Hematopoietic multipotent progenitor cell (in vitro differentiated cells): ENCODE results near the gene KIF21A. TPM values are rescaled to one million over a fixed set of nuclear protein-coding genes. Genes with fewer than 3 reads are reported as not detected.
A peak's percentile ranks its signal among the peaks of the same experiment; 100 is the strongest.

Source experiments
- DNase-seq, 3 donors: peaks; one replicate each; pipeline ENCODE4 v3.0.0-alpha.2; 2011 to 2015; ENCODE audit warnings: low read depth in 2 of 3, low spot score in 2 of 3
- total RNA-seq: library from RNA; depleted of rRNA; stranded (reverse); fragments of >200 nt; gene quantifications from one replicate; pipeline ENCODE4 v1.2.3, GENCODE V29; 2012

The KIF21A gene
- total RNA-seq, 1 donor = 1.3 TPM

DNA sequence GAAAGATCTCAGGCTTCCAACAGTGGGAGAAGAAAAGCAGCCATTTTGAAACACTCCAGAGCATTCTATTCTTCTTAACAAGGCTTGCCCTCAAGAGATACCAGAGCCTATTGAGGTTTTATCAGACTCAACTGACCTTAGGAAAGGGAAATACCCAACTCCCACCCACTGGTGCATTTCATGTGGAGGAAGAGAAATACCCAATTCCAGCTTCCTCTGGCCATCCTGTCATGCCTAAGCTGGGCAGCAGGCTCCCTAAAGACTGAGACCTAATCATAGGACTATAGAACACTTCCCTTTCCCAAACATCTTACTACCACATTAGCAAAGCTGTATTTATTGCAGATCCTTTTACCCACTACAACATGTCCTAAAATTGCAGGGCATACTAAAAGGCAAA is 164.5 kb downstream of the KIF21A start:
- DNase-seq = no peak

DNA sequence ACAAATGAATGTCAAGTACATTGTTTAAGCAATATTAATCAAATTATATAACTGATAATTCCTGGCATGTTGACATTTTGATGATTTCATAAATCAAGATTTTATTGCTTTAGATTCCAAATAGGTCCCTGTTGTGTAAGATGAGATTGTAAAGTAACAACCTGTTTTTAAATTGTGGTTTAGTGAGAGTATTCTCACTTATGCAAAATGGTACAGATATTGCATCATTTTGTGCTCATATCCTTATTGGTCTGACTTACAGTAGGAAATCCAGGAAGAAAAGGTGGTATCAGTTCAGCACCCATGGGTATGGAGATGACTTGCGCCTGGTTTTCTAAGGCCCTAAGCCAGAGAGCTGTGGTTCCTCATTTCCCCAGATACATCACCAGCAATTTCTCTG is 165.5 kb downstream of the KIF21A start:
- DNase-seq = no peak

DNA sequence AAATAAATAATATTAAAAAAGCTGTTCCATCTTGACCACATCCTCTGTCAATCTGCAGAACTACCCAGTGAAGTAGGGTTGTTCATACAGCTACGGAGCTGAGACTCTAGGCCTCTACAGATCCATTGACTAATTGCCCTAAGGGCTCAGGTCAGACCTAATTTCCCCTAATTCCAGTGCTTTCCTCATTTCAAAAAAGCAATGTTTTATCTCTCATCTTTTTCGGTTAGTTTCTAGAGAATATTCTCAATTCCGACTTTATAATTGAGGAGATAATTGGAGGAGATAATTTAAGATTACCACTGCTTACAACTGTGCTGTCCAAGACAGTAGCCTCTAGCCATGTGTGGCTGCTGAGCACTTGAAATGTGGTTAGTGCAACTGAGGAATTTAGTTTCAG is 167.1 kb downstream of the KIF21A start:
- DNase-seq = no peak

DNA sequence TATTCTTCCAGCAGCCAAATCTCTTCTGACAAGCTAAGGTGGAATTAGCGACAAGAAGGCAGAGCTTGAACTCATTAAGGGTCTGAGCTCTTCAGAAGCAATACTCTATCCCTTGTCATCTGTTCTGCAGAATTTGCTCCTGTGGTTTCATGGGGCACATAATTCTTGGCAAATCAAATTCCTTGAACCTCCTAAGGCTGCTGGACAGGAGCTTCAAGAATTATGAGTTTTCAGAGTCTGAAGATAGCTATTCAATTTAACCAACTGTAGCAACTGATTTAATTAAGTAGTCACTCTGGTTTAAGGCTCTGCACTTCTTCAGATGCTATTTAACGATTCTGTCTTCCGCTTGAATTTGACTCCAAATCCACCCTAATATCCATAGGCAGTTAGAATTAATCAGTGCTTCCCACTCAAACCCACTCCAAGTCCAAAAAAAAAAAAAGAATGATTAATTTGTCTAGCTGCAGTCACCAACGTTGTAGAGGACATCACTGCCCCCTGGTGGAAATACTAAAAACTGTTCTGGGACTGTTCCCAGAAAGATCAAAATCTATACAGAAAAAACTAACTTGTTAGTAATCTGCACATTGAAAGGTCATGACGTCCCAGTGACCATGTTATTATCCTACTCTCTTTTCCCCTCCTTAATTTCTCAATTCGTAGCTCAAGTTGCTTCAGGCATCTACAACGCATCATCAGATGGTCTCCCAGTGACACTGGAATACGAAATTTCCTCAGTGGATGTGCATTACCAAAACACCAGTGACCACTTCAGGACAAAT is 169.9 kb downstream of the KIF21A start:
- peak in 2 of 3 donors; percentile 14 to 50 for DNase-seq

DNA sequence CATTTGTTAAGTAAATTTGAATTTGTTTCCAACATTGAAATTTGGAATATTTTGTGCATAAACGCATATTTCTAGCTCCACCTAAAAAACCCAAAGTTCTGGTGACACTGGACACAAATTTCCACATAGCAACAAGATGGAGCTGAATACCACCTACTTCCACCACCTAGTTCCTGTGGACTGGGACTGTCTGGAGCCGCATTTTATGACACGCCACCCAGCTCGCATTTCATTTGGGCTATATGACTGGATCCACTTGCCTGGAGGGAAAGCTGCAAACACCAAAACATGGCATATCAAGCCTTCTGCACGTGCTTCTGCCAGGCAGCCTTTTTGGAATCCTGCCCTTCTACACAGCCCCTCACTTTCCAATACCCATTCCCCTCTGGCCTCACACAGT is 173.4 kb downstream of the KIF21A start:
- DNase-seq = no peak

DNA sequence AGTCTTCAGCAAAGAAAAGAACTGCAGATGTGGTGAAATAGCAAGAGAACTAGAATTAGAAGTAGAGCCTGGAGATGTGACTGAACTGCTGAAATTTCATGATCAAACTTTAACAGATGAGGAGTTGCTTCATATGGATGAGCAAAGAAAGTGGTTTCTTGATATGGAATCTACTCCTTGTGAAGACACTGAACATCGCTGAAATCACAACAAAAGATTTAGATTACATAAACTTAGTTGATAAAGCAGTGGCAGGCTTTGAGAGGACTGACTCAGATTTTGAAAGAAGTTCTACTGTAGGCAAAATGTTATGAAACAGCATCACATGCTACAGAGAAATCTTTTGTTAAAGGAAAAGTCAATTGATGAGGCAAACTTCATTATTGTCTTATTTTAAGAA is 175.0 kb downstream of the KIF21A start:
- no peak for DNase-seq

DNA sequence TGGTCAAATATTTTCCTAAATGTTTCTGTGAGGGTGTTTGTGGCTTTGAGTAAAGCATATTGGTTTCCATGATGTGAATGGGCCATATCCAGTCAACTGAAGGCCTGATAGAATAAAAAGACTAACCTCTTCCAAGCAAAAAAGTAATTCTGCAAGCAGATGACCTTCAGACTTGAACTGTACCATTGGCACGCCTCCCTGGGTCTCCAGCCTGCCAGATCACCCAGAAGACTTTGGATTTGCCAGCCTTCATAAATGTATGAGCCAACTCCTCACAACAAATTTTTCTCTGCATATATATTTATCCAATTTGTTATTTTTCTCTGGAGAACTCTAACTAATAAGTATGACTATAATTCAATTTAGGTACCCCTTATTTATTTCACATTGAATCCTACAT is 190.3 kb downstream of the KIF21A start:
- DNase-seq = no peak

Other genes starting within 250 kb of the KIF21A start
- under 0.01 TPM for gene ABCD2, start 176.7 kb upstream of the KIF21A start, total RNA-seq